ENCODE measurements around the gene SLC22A3.

The SLC22A3 gene

DNA sequence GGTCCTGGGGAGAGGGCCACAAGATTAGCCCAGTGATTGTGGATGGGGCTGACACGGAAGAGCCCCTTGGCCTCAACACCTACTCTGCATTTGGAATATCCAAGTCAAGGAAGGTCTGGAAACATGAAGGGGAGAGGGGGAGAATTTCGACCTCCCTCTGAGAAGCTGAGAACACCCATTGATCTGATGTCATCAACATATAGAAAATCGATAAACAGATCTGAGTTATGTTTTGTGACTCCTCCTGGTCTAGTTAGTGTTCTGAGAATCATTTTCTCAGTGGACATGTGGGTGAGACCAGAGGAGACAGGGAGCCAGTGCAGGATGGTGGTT is 108.0 kb downstream of the SLC22A3 start:
- H4K8ac ChIP-seq (ENCODE audit: low read length) = peak overlapping the region; percentile 30
- H2AFZ ChIP-seq (ENCODE audit: low read depth, low read length) = no peak overlapping the region
- no peaks in the 10 kb centered on the region for H3K79me1 ChIP-seq (replicated peaks; ENCODE audit: low read length, poor library complexity, severe bottlenecking)
- H3K14ac ChIP-seq (ENCODE audit: low read length in 2 of 2) = no peak overlapping the region
- no peak for DNase-seq
- no peak overlapping the region for H3K23ac ChIP-seq (ENCODE audit: low read length in 2 of 2)
- no peak overlapping the region for H3K4me3 ChIP-seq (ENCODE audit: insufficient read depth in 1 of 2, low read depth in 1 of 2, low read length in 2 of 2)
- no peak overlapping the region for H2BK15ac ChIP-seq (ENCODE audit: low read depth, poor library complexity, severe bottlenecking)
- no peak overlapping the region for H2AK5ac ChIP-seq (ENCODE audit: low read length, severe bottlenecking)
- H3K18ac ChIP-seq (ENCODE audit: low read depth in 1 of 2, low read length in 2 of 2) = no peak overlapping the region
- peaks cover 4% of the 10 kb centered on the region for H3K4me1 ChIP-seq (ENCODE audit: control insufficient read depth, insufficient read depth, low read depth, low read length)
- H2BK12ac ChIP-seq (ENCODE audit: low read length in 2 of 2) = no peak overlapping the region
- no peak overlapping the region for H2BK5ac ChIP-seq (ENCODE audit: low read depth, low read length, poor library complexity, severe bottlenecking)
- H3K27ac ChIP-seq (ENCODE audit: low read length, poor library complexity, severe bottlenecking) = no peak overlapping the region
- H3K4ac ChIP-seq (ENCODE audit: low read depth in 1 of 2, low read length in 2 of 2) = peak overlapping the region in 1 of 2 experiments; percentile 35
- no peaks in the 10 kb centered on the region for H3K9me3 ChIP-seq (ENCODE audit: control insufficient read depth, low read length)
- H4K91ac ChIP-seq (ENCODE audit: low read length) = no peak overlapping the region
- 27% methylated on average over 1 of the region's 3 CpGs for WGBS
- H3K4me2 ChIP-seq (ENCODE audit: low read length, poor library complexity, severe bottlenecking) = no peak overlapping the region
- H2BK120ac ChIP-seq (ENCODE audit: low read depth, low read length) = no peak overlapping the region
- H3K27me3 ChIP-seq (ENCODE audit: control insufficient read depth in 1 of 2, insufficient read depth in 1 of 2, low read length in 2 of 2) = no peaks in the 10 kb centered on the region
- H3K36me3 ChIP-seq (ENCODE audit: control insufficient read depth in 1 of 2, insufficient read depth in 2 of 2, low read depth in 1 of 2, low read length in 2 of 2) = no peaks in the 10 kb centered on the region
- H3K9ac ChIP-seq (ENCODE audit: low read length) = peak overlapping the region; percentile 89

DNA sequence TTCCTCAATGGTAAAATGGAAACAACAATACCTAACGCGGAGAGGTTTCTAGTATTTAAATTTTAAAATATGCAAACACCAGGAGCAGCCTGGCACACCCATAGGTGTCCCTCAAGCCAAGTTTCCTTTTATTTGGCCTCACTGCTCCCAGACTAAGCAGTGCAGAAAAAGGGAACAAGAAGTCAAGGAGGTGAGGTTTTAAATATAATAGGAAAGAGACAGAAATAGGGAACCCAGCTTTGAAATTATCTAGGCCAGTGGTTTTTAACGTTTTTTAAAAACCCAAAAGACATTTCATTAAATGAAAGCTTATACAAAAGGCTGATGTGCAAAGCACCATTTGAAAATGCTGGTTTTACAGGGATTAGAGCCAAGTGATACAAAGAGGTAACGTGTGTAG is 109.6 kb downstream of the SLC22A3 start:
- no peak overlapping the region for H3K27ac ChIP-seq (ENCODE audit: low read length, poor library complexity, severe bottlenecking)
- DNase-seq = no peak
- H2BK12ac ChIP-seq (ENCODE audit: low read length in 2 of 2) = no peak overlapping the region
- H2AK5ac ChIP-seq (ENCODE audit: low read length, severe bottlenecking) = no peak overlapping the region
- H4K91ac ChIP-seq (ENCODE audit: low read length) = no peak overlapping the region
- H2BK120ac ChIP-seq (ENCODE audit: low read depth, low read length) = no peak overlapping the region
- WGBS = 82% methylated on average over 3 of the region's 4 CpGs
- H2BK15ac ChIP-seq (ENCODE audit: low read depth, poor library complexity, severe bottlenecking) = no peak overlapping the region
- no peaks in the 10 kb centered on the region for H3K36me3 ChIP-seq (ENCODE audit: control insufficient read depth in 1 of 2, insufficient read depth in 2 of 2, low read depth in 1 of 2, low read length in 2 of 2)
- no peak overlapping the region for H3K9ac ChIP-seq (ENCODE audit: low read length)
- H3K14ac ChIP-seq (ENCODE audit: low read length in 2 of 2) = no peak overlapping the region
- H3K4me1 ChIP-seq (ENCODE audit: control insufficient read depth, insufficient read depth, low read depth, low read length) = peaks cover 9% of the 10 kb centered on the region
- H4K8ac ChIP-seq (ENCODE audit: low read length) = no peak overlapping the region
- no peak overlapping the region for H3K4me3 ChIP-seq (ENCODE audit: insufficient read depth in 1 of 2, low read depth in 1 of 2, low read length in 2 of 2)
- no peak overlapping the region for H3K23ac ChIP-seq (ENCODE audit: low read length in 2 of 2)
- H3K4me2 ChIP-seq (ENCODE audit: low read length, poor library complexity, severe bottlenecking) = no peak overlapping the region
- no peak overlapping the region for H3K4ac ChIP-seq (ENCODE audit: low read depth in 1 of 2, low read length in 2 of 2)
- H2BK5ac ChIP-seq (ENCODE audit: low read depth, low read length, poor library complexity, severe bottlenecking) = no peak overlapping the region
- H3K79me1 ChIP-seq (replicated peaks; ENCODE audit: low read length, poor library complexity, severe bottlenecking) = no peaks in the 10 kb centered on the region
- H3K18ac ChIP-seq (ENCODE audit: low read depth in 1 of 2, low read length in 2 of 2) = no peak overlapping the region
- no peaks in the 10 kb centered on the region for H3K9me3 ChIP-seq (ENCODE audit: control insufficient read depth, low read length)
- no peaks in the 10 kb centered on the region for H3K27me3 ChIP-seq (ENCODE audit: control insufficient read depth in 1 of 2, insufficient read depth in 1 of 2, low read length in 2 of 2)
- no peak overlapping the region for H2AFZ ChIP-seq (ENCODE audit: low read depth, low read length)

DNA sequence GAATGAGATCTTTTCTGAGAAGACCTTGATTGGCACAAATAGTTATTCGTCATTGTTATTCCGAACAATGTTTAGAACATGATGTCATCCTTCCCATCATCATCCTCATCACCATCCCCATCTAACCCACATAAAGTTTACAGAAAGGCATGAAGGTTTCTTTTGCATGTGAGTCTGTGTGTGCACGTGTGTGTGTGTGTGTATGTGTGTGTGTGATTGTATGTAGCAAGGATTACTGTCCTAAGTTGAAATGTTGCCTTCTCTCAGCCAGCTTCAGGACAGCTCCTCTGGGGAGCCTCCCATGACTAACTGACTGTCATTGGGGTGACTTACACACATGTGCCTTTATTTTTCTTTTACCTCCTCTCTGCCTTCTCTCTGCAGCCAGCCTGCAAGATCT is 113.5 kb downstream of the SLC22A3 start:
- Histone ChIP-seq H3K14ac (ENCODE audit: low read length in 2 of 2) (peak overlapping the region in 1 of 2 experiments; percentile 13), H4K91ac (ENCODE audit: low read length) (peak overlapping the region; percentile 40), H3K4me1 (ENCODE audit: control insufficient read depth, insufficient read depth, low read depth, low read length) (peaks cover 7% of the 10 kb centered on the region), H4K8ac (ENCODE audit: low read length) (no peak overlapping the region), H3K79me1 (replicated peaks; ENCODE audit: low read length, poor library complexity, severe bottlenecking) (no peaks in the 10 kb centered on the region), H3K4me3 (ENCODE audit: insufficient read depth in 1 of 2, low read depth in 1 of 2, low read length in 2 of 2) (no peak overlapping the region), H3K23ac (ENCODE audit: low read length in 2 of 2) (no peak overlapping the region), H3K36me3 (ENCODE audit: control insufficient read depth in 1 of 2, insufficient read depth in 2 of 2, low read depth in 1 of 2, low read length in 2 of 2) (no peaks in the 10 kb centered on the region), H2BK5ac (ENCODE audit: low read depth, low read length, poor library complexity, severe bottlenecking) (no peak overlapping the region), H2BK120ac (ENCODE audit: low read depth, low read length) (no peak overlapping the region), H3K27ac (ENCODE audit: low read length, poor library complexity, severe bottlenecking) (peak overlapping the region; percentile 85), H2AFZ (ENCODE audit: low read depth, low read length) (no peak overlapping the region), H3K9me3 (ENCODE audit: control insufficient read depth, low read length) (no peaks in the 10 kb centered on the region), H2BK15ac (ENCODE audit: low read depth, poor library complexity, severe bottlenecking) (no peak overlapping the region), H3K18ac (ENCODE audit: low read depth in 1 of 2, low read length in 2 of 2) (peak overlapping the region; percentile 2 to 82), H3K4ac (ENCODE audit: low read depth in 1 of 2, low read length in 2 of 2) (peak overlapping the region in 1 of 2 experiments; percentile 62), H3K4me2 (ENCODE audit: low read length, poor library complexity, severe bottlenecking) (no peak overlapping the region), H3K9ac (ENCODE audit: low read length) (no peak overlapping the region), H3K27me3 (ENCODE audit: control insufficient read depth in 1 of 2, insufficient read depth in 1 of 2, low read length in 2 of 2) (no peaks in the 10 kb centered on the region), H2BK12ac (ENCODE audit: low read length in 2 of 2) (peak overlapping the region; percentile 40 to 41), H2AK5ac (ENCODE audit: low read length, severe bottlenecking) (no peak overlapping the region)
- DNase-seq = peak; percentile 38
- WGBS = 46% methylated on average over 3 of the region's 3 CpGs

DNA sequence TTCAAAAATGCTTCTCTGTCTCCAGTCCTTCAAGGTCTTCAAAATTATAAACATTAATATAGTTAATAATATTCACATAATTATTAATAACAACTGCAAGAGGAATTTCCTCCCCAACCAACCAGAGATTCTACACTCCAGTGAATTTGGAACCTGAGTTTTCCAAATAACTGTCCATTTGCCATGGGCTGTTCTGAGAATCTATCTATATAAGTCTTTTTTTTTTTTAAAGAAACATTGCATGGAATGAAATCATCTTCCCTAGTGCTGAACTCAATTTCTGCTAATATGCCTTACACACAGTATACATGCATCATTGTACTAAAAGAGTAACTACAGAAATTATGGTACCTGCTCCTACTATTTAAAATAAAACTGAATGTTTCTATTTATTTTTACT is 113.9 kb downstream of the SLC22A3 start:
- DNase-seq = no peak
- no peak overlapping the region for H3K23ac ChIP-seq (ENCODE audit: low read length in 2 of 2)
- H3K36me3 ChIP-seq (ENCODE audit: control insufficient read depth in 1 of 2, insufficient read depth in 2 of 2, low read depth in 1 of 2, low read length in 2 of 2) = no peaks in the 10 kb centered on the region
- H2BK12ac ChIP-seq (ENCODE audit: low read length in 2 of 2) = peak overlapping the region in 1 of 2 experiments; percentile 40
- peak overlapping the region; percentile 18 for H3K9ac ChIP-seq (ENCODE audit: low read length)
- H3K4me2 ChIP-seq (ENCODE audit: low read length, poor library complexity, severe bottlenecking) = no peak overlapping the region
- peak overlapping the region; percentile 85 for H3K27ac ChIP-seq (ENCODE audit: low read length, poor library complexity, severe bottlenecking)
- peak overlapping the region; percentile 2 to 82 for H3K18ac ChIP-seq (ENCODE audit: low read depth in 1 of 2, low read length in 2 of 2)
- peak overlapping the region in 1 of 2 experiments; percentile 13 for H3K14ac ChIP-seq (ENCODE audit: low read length in 2 of 2)
- peaks cover 7% of the 10 kb centered on the region for H3K4me1 ChIP-seq (ENCODE audit: control insufficient read depth, insufficient read depth, low read depth, low read length)
- H4K91ac ChIP-seq (ENCODE audit: low read length) = no peak overlapping the region
- H2BK15ac ChIP-seq (ENCODE audit: low read depth, poor library complexity, severe bottlenecking) = no peak overlapping the region
- no peak overlapping the region for H2BK120ac ChIP-seq (ENCODE audit: low read depth, low read length)
- no peak overlapping the region for H2BK5ac ChIP-seq (ENCODE audit: low read depth, low read length, poor library complexity, severe bottlenecking)
- H3K4ac ChIP-seq (ENCODE audit: low read depth in 1 of 2, low read length in 2 of 2) = no peak overlapping the region
- H3K27me3 ChIP-seq (ENCODE audit: control insufficient read depth in 1 of 2, insufficient read depth in 1 of 2, low read length in 2 of 2) = no peaks in the 10 kb centered on the region
- no peak overlapping the region for H2AK5ac ChIP-seq (ENCODE audit: low read length, severe bottlenecking)
- no peak overlapping the region for H3K4me3 ChIP-seq (ENCODE audit: insufficient read depth in 1 of 2, low read depth in 1 of 2, low read length in 2 of 2)
- H4K8ac ChIP-seq (ENCODE audit: low read length) = no peak overlapping the region
- H3K79me1 ChIP-seq (replicated peaks; ENCODE audit: low read length, poor library complexity, severe bottlenecking) = no peaks in the 10 kb centered on the region
- no peaks in the 10 kb centered on the region for H3K9me3 ChIP-seq (ENCODE audit: control insufficient read depth, low read length)
- H2AFZ ChIP-seq (ENCODE audit: low read depth, low read length) = no peak overlapping the region
